HG03045 (cell line): ENCODE measurements around the gene SAXO1.
"Not testable (repeated sequence)": the region's sequence is repeated elsewhere in the genome, so short reads cannot be mapped to it uniquely, and the experiment has no call there.

Experiments
- ATAC-seq: cut with Tn5 transposase; IDR thresholded peaks from one replicate; pipeline ENCODE4 v1.9.1; 2021; ENCODE audit warnings: mild to moderate bottlenecking, moderate library complexity; ENCODE audit not compliant: unreplicated experiment

Gene SAXO1

GRCh38 chr9:19000133-19000532, 32.9 kb downstream of the SAXO1 start:
- no peak for ATAC-seq

DNA sequence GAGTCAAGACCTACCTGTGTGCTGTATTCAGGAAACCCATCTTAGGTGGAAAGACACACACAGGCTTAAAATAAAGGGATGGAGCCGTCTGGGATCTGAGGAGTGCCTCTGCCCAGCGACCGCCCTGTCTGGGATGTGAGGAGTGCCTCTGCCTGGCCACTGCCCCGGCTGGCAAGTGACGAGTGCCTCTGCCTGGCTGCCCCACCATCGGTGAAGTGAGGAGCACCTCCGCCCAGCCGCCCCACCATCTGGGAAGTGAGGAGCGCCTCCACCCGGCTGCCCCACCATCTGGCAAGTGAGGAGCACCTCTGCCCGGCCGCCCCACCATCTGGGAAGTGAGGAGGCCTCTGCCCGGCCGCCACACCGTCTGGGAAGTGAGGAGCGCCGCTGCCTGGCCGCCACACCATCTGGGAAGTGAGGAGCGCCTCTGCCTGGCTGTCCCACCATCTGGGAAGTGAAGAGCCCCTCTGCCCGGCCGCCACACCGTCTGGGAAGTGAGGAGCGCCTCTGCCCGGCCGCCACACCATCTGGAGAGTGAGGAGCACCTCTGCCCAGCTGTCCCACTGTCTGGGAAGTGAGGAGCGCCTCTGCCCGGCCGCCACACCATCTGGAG, 33.7 kb downstream of the SAXO1 start:
- no peak for ATAC-seq

- no peak for ATAC-seq
These were observed 35.9 kb downstream of the SAXO1 start for GRCh38 chr9:18997151-18997550.

DNA sequence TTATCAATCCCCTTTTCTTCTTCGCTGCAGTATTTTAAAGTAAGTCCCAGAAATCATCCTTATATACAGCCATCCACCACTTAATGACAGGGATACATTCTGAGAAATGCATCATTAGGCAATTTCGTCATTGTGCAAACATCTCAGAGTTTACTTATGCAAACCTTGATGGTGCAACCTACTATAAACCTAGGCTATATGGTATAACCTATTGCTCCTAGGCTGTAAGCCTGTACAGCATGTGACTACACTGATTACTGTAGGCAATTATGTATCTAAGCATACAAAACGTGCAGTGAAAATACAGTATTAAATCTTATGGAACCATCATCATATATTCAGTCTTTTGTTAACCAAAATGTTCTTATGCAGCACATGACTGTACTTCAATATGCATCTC, 36.8 kb downstream of the SAXO1 start:
- ATAC-seq, result no peak

DNA sequence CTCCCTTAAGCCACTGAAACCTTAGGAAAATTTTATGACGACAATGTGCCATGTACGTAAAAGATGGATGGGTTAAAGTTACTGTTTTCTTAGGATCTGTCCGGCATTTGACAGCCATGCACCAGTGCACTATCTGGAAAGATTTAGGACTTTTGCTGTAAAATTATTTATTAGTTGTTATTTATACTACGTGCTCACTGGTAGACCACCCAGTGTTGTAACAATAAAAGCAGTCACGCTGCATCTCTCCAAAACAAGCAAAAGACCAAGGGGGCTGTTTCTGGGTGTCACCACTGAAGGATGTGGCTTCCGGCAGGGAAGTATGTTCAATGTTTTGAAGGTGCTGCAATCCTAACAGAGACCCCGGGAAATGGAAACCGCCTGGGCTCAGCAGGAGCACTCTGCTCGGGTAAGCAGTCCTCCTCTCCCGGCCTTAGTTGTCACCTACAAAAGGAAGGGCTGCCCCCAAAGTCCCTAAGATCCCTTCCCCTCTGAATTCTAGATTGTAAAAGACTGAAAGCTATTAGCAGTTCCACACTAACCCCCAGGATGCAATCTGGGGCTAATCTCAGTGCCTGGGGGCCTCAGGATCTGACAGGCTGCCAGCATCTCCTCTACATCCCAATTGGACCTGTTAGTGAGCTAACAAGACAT, 38.6 kb downstream of the SAXO1 start:
- no peak for ATAC-seq

- not testable (repeated sequence) for ATAC-seq
These were observed 41.8 kb downstream of the SAXO1 start for GRCh38 chr9:18991197-18991596.

DNA sequence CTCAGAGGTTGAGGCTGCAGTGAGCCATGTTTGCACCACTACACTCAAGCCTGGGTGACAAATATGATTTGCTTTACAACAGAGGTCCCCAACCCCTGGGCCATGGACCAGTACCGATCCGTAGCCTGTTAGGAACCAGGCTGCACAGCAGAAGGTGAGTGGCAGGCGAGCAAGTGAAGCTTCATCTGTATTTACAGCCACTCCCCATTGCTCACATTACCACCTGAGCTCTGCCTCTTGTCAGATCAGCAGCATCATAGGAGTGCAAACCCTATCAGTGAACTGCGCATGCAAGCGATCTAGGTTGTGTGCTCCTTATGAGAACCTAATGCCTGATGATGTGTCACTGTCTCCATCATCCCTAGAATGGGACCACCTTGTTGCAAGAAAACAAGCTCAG, 42.5 kb downstream of the SAXO1 start:
- ATAC-seq, result no peak

DNA sequence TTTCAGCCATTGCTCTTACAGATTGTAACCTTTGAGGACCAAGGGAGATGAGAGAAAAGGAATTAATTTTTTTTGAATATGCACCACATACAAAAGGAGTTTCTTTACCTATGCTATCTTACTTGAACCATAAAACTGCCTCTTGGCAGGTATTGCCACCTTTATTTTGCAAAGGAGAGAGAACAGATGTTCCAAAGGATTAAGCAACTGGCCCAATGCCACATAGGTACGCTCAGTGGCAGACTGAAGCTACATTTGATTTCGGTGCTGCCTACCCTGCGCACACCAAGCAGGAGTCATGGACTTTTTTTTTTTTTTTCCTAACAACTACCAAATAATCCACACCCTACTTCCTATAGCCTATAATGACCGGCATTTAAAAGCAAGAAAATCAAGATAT, 43.1 kb downstream of the SAXO1 start:
- no peak for ATAC-seq

GRCh38 chr9:18989097-18989496, 43.9 kb downstream of the SAXO1 start:
- ATAC-seq, result no peak

- no peak for ATAC-seq
These were observed 45.0 kb downstream of the SAXO1 start for GRCh38 chr9:18988003-18988402.

- no peak for ATAC-seq
These were observed 47.0 kb downstream of the SAXO1 start for GRCh38 chr9:18985996-18986395.

DNA sequence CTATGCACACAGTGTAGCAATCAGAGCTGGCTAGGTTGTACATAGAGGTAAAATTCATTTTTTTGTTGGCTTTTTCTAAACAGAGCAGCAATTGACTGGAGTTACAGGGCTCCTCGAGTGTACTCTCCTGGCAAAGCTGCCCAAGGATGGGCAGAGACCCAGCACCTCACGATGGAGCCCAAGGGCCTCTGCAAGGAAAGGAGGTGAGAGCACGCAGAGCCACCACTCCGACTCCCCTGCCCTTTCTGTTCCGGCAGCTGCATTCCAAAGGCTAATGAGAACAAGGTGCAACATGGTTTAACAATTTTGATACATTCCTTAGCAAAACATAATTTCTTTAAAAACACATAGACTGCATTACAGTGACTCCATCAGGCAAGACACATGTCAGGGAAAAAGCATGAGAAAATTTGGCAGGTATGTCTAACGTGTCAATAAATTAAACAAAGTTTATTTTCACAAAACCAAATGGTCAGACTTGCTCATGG, 47.5 kb downstream of the SAXO1 start:
- no peak for ATAC-seq

DNA sequence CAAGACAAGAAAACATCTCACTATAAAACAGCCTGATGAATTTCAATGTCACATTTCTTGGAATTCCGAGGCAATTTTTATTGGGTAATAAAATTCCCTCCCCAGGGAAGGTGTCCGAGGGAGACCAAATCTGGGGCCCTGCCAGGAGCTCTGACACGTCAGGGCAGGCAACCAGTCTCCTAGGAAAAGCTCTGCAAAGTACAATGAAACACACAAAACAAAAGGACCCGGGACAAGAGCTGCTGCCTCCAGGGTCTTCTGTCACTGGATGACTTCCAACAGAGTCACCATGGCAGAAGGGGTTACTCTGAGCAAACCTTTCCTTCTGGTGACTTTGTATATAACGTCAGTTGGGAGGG, 50.8 kb downstream of the SAXO1 start:
- no peak for ATAC-seq

DNA sequence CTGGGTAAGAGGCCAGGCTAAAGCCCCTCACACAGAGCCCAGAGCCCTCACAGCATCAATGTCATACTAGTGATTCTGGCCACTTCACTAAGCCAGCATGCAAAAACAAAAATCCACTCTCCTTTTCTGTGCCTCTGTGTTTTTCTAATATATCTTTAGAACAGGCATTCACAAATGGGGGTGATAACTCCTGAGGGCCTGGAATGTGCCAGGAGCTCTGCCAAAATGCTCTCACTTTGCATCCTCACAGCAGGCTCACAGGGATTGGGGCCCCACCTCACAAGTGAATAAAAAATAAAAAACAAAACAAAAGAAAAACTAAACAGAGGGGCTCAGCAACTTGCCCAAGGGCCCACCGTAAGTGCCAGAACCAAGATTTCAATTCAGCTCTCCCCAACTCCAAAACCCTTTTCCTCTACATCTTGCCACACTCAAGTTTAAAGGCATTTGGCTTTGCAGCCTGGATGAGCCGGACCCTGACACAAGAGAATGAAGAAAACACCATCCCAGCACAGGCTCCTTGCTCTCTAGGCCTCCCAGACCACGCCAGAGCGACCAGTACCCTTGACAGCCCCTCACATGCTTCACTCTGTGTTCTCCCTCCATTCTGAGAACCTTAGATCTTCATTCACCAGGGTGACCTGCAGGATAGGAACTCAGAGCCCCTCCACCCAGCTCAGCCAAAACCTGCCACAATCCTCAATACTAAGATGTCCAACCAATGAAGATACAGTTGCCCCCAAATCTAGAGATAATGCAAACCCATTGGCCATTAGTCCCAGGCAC, 51.3 kb downstream of the SAXO1 start:
- no peak for ATAC-seq

- no peak for ATAC-seq
These were observed 52.8 kb downstream of the SAXO1 start for GRCh38 chr9:18980189-18980588.

DNA sequence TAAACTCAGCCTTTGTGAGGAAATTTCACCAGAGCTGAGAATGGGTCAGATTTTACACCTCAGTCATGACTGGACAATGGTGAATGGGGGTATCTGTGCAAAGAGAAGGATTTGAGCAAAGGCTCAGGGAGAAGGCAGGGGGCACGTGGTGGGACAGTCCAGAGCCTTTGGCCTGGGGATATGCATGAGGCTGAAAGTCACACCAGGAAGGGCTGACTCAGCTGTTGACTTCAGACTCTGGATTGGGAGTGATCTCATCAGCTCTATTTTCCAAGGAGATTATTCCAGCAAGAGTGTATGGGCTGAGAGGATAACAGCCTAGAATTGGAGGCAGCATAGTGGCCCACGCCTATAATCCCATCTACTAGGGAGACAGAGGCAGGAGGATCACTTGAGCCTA, 53.6 kb downstream of the SAXO1 start:
- ATAC-seq, result no peak

- no peak for ATAC-seq
These were observed 54.8 kb downstream of the SAXO1 start for GRCh38 chr9:18978188-18978587.

- ATAC-seq, result no peak
These were observed 56.1 kb downstream of the SAXO1 start for GRCh38 chr9:18976709-18977531.

DNA sequence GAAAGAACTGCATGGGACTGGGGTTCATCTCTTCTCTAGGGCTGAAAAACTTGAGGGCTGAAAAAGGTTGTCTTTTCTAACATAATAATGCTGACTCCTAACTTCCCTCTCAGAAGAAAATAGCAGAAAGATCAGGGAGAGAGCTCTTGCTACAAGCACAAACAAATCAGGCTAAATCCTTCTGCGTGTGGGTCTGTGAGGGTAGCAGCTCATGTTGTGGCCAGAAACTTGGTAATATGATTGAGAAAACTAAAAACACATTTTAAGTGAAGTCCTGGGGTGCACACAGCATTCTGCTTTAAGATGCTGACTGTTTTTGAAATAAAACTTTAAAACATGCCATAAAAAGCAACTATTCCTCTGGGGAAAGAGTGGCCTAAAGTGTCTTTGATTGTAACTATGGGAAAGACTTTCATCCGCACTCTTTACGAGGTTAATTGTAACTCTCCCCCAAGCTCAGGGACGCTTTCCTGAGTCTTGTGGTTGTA, 56.7 kb downstream of the SAXO1 start:
- no peak for ATAC-seq

DNA sequence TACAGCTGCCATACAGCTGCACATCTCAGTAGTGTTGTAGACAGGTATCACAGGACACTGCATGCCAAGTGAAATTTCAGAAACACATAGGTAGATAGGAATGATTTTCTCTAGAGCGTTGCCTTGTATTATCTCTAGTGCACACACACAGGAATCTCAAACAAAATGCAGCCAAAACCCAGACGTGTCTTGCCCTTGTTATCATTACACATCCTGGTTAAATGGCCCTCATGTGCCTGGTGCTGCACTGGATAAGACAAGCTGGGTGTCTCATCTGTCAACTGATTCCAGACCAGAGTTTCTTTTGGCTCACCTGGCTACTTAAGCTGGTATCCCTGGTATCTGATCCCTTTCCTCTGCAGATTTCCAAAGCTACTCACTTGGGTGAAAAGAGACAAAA, 59.7 kb downstream of the SAXO1 start:
- ATAC-seq, result no peak

DNA sequence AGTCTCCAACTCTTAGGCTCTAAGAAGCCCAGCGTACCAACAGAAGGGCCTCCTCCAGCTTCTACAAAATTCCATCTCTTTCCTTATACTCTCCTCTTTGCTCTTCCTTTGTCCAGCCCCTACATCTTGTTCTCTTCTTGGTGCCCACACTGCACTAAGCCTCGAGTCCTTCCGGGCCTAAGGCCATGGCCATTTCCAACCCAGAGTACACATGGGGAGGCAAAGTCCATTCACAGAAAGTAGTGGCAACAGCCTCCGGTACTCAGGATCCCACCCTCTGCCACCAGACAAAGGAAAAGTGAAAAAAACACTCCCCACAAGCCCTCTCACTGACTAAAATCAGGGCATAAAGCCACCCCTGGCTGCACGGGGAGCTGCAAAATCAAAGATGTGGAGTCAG, 60.3 kb downstream of the SAXO1 start:
- no peak for ATAC-seq
